Endodermal cell (in vitro differentiated cells): ENCODE results near the gene RABGAP1L. TPM values are rescaled to one million over a fixed set of nuclear protein-coding genes. Genes with fewer than 3 reads are reported as not detected.

Experiments used
- DNase-seq: peaks from one replicate; pipeline ENCODE4 v3.0.0-alpha.2; 2017
- H3K27ac ChIP-seq: 2 replicates; pipeline ENCODE4 v1.5.1; 2013; ENCODE audit warnings: mild to moderate bottlenecking, low read depth, low read length, moderate library complexity
- H3K27me3 ChIP-seq: 2 replicates; pipeline ENCODE4 v1.6.1; 2013; ENCODE audit warnings: mild to moderate bottlenecking, low read length, moderate library complexity; ENCODE audit not compliant: insufficient read depth, control insufficient read depth, poor library complexity, severe bottlenecking
- H3K36me3 ChIP-seq: 2 replicates; pipeline ENCODE4 v1.7.0; 2013; ENCODE audit warnings: mild to moderate bottlenecking, low read length, moderate library complexity; ENCODE audit not compliant: control insufficient read depth, insufficient read depth
- H3K4me1 ChIP-seq: one replicate; pipeline ENCODE4 v1.7.0; 2013; ENCODE audit warnings: low read length; ENCODE audit not compliant: control insufficient read depth, insufficient read depth
- H3K4me3 ChIP-seq: 2 replicates; pipeline ENCODE4 v1.5.1; 2013; ENCODE audit warnings: mild to moderate bottlenecking, low read length, moderate library complexity
- H3K9ac ChIP-seq: 2 replicates; pipeline ENCODE4 v1.6.1; 2013; ENCODE audit warnings: mild to moderate bottlenecking, low read length, moderate library complexity; ENCODE audit not compliant: poor library complexity, severe bottlenecking; ENCODE audit errors: extremely low read depth
- H3K9me3 ChIP-seq: 2 replicates; pipeline ENCODE4 v1.6.1; 2013; ENCODE audit warnings: mild to moderate bottlenecking, low read length, moderate library complexity; ENCODE audit not compliant: control insufficient read depth
- H3K27ac Mint-ChIP-seq: 2 replicates; pipeline ENCODE4 v1.8.0; 2020; ENCODE audit warnings: mixed read lengths
- H3K27me3 Mint-ChIP-seq: 2 replicates; pipeline ENCODE4 v1.8.0; 2021; ENCODE audit warnings: mild to moderate bottlenecking, mixed read lengths; ENCODE audit not compliant: insufficient read depth
- H3K36me3 Mint-ChIP-seq: 2 replicates; pipeline ENCODE4 v1.8.0; 2020; ENCODE audit warnings: low read depth, mixed read lengths
- H3K4me1 Mint-ChIP-seq: 2 replicates; pipeline ENCODE4 v1.8.0; 2020; ENCODE audit warnings: mixed read lengths
- H3K4me3 Mint-ChIP-seq: 2 replicates; pipeline ENCODE4 v1.8.0; 2020; ENCODE audit warnings: mild to moderate bottlenecking, moderate library complexity, mixed read lengths
- H3K9me3 Mint-ChIP-seq: 2 replicates; pipeline ENCODE4 v1.8.0; 2020; ENCODE audit warnings: mild to moderate bottlenecking, mixed read lengths
- WGBS, 2 experiments: methylation state at CpG; one replicate each; pipeline versions ENCODE4 v1.1.5 to v1.1.7; 2013; ENCODE audit warnings: missing lambda C conversion rate in 2 of 2, mixed read lengths in 1 of 2; ENCODE audit not compliant: insufficient coverage in 1 of 2, insufficient read length in 1 of 2; 5-methylcytosine and 5-hydroxymethylcytosine counted together
- total RNA-seq, 2 donors: library from RNA; stranded (reverse); fragmentation: NEBNext Ultra II Directional in 1 of 2; extraction: Animal tissue kit (Norgen Biotek cat#: 25700) in 1 of 2; gene quantifications; 2 replicates in 1 of 2; 3 replicates in 1 of 2; pipeline ENCODE4 v1.2.1, GENCODE V29; 2021
- TF ChIP-seq, protein P1 (sequence below): fragments of 200-600 bp; sonication (generic); conservative IDR thresholded peaks from 2 replicates; pipeline ENCODE4 v1.5.0; 2021; ENCODE audit warnings: antibody characterized with exemption, mild to moderate bottlenecking

Gene RABGAP1L
- total RNA-seq, 2 donors from 2014 or later, result 32.5 to 36.9 TPM

DNA sequence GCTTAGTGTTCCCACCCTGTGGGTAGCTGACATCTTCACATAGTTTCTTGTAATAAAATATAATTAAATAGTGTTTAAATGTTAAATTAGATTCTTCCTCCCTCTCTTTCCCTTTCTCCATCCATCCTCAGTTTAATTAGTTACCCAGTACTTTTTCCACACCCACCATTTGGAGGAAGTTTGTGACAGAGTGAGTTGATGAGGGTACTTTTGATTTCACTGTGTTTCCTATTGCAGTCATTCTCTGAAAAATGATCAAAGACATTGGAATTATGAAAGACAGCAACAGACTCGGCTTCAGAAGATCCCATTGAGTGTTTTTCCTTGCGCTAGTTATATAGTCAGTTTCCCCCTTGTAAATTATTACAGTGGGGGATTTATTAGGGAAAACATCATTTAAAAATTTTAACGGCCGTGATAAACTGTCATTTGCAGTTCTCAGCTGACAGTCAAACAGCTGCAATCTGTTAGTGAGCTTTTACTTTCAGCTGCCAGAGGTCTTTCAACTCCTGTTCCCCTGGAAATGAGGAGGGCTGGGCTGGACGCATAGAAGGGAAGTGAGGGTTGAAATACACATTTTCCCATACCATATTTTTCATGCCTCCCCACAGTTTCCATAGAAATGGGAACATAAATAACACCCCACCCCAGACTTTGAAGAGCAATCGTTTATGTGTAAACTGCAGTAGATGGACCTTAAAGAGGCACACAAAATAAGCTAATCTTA is 779.1 kb downstream of the RABGAP1L start:
- H3K27ac Mint-ChIP-seq, result no peak overlapping the region
- WGBS, 2 experiments, result 92 to 100% methylated on average over 4 to 6 of the region's 6 CpGs

DNA sequence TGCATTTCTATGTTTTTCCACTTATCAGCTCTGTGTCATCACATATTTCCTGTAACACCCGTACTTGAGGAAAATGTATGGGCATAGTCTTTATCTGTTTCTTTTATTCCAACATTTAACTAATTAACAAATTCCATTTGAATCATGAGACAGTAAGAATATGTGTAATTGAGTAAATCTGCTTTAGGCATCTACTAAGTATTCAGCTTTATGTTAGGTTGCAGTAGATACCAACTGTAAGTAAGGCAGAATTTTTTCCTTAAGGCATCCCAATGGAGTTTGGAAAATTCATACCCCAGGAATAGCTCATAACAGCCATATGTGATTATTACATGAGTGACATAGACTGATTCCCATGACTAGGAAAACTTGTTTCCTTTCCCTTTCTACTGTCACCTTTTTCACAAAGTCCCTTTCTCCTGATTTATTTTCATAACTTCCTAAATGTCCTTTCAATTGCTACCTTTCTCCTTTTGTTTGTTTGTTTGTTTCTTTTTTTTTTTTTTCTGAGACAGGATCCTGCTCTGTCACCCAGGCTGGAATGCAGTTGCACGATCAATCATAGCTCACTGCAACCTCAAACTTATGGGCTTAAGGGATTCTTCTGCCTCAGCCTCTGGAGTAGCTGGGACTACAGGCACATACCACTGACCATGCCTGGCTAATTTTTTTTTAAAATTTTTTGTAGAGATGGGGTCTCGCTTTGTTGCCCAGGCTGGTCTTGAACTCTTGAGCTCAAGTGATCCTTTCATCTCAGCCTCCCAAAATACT is 780.6 kb downstream of the RABGAP1L start:
- H3K36me3 ChIP-seq, result no peaks in the 10 kb centered on the region
- H3K27ac ChIP-seq, result no peak overlapping the region
- H3K9me3 ChIP-seq, result no peaks in the 10 kb centered on the region
- WGBS, 2 experiments, result 97% methylated on average over 3 of the region's 3 CpGs; no CpG with 5 or more reads in 1 of the 2 experiments
- no peak overlapping the region for H3K27ac Mint-ChIP-seq
- no peaks in the 10 kb centered on the region for H3K36me3 Mint-ChIP-seq
- TF ChIP-seq, protein P1, sequence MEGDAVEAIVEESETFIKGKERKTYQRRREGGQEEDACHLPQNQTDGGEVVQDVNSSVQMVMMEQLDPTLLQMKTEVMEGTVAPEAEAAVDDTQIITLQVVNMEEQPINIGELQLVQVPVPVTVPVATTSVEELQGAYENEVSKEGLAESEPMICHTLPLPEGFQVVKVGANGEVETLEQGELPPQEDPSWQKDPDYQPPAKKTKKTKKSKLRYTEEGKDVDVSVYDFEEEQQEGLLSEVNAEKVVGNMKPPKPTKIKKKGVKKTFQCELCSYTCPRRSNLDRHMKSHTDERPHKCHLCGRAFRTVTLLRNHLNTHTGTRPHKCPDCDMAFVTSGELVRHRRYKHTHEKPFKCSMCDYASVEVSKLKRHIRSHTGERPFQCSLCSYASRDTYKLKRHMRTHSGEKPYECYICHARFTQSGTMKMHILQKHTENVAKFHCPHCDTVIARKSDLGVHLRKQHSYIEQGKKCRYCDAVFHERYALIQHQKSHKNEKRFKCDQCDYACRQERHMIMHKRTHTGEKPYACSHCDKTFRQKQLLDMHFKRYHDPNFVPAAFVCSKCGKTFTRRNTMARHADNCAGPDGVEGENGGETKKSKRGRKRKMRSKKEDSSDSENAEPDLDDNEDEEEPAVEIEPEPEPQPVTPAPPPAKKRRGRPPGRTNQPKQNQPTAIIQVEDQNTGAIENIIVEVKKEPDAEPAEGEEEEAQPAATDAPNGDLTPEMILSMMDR, result no peak
- peaks cover 4% of the 10 kb centered on the region for H3K4me1 ChIP-seq
- no peaks in the 10 kb centered on the region for H3K27me3 Mint-ChIP-seq
- no peak overlapping the region for H3K4me3 Mint-ChIP-seq
- no peak overlapping the region for H3K4me3 ChIP-seq
- H3K9ac ChIP-seq, result no peak overlapping the region
- no peaks in the 10 kb centered on the region for H3K9me3 Mint-ChIP-seq
- no peak for DNase-seq
- no peaks in the 10 kb centered on the region for H3K27me3 ChIP-seq
- H3K4me1 Mint-ChIP-seq, result peaks cover 32% of the 10 kb centered on the region

More for the DNA sequence above, 779.1 kb downstream of the RABGAP1L start:
- Mint-ChIP-seq H3K4me1 (peaks cover 28% of the 10 kb centered on the region), H3K9me3 (no peaks in the 10 kb centered on the region), H3K36me3 (no peaks in the 10 kb centered on the region), H3K27me3 (no peaks in the 10 kb centered on the region), H3K4me3 (no peak overlapping the region)
- TF ChIP-seq, protein P1, result no peak
- Histone ChIP-seq H3K36me3 (no peaks in the 10 kb centered on the region), H3K4me1 (peaks cover 4% of the 10 kb centered on the region), H3K9ac (no peak overlapping the region), H3K9me3 (no peaks in the 10 kb centered on the region), H3K4me3 (no peak overlapping the region), H3K27ac (no peak overlapping the region), H3K27me3 (no peaks in the 10 kb centered on the region)
- no peak for DNase-seq

- no peak overlapping the region for H3K27ac ChIP-seq
- WGBS, 2 experiments, result 95 to 98% methylated on average over 3 of the region's 3 CpGs
- Mint-ChIP-seq H3K9me3 (no peaks in the 10 kb centered on the region), H3K36me3 (no peaks in the 10 kb centered on the region), H3K27me3 (no peaks in the 10 kb centered on the region), H3K27ac (no peak overlapping the region), H3K4me1 (peaks cover 39% of the 10 kb centered on the region), H3K4me3 (no peak overlapping the region)
- DNase-seq, result no peak
- no peaks in the 10 kb centered on the region for H3K36me3 ChIP-seq
- no peak overlapping the region for H3K4me3 ChIP-seq
- no peak overlapping the region for H3K9ac ChIP-seq
- no peaks in the 10 kb centered on the region for H3K27me3 ChIP-seq
- H3K4me1 ChIP-seq, result peaks cover 12% of the 10 kb centered on the region
- H3K9me3 ChIP-seq, result no peaks in the 10 kb centered on the region
- TF ChIP-seq, protein P1, result no peak
Observed at GRCh38 chr1:174940646-174941175, 781.4 kb downstream of the RABGAP1L start.
